ENCODE measurements around the gene DLX6. TPM values are rescaled to one million over a fixed set of nuclear protein-coding genes. Genes with fewer than 3 reads are reported as not detected.

DLX6 gene
- total RNA-seq, 6 experiments from 2014 or later, result not detected

DNA sequence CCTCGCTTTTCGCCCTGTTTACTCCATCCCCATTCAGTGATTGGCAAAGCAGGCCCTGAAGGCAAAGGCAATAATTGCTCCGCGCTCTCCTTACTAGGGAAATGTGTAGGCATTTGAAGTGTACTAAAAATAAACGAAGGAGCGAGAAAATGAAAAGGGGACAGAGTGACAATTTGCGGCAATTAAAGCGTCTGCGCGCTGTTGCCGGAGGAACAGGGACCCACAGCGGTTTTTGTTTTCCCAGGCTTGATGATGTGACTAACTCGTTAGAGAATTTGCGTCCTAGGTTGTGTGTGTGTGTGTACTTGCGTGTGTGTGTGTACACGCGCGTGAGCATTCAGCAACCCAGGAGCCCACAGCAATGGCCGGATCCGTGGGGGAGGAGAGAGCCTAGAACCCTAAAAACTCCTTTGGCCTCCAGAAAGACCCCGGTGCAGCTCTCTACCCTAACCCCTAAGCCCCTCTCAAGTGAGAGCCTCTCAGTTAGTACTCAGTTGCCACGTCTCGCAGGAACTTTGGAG lies 7.8 kb upstream of the DLX6 start:
- peaks cover 14 to 76% of the 10 kb centered on the region in 2 donors for H3K27me3 ChIP-seq
- DNase-seq (no peak), ATAC-seq (no peak)
- H3K27ac ChIP-seq, result no peak overlapping the region
- no peaks in the 10 kb centered on the region for H3K4me1 ChIP-seq
- H3K36me3 ChIP-seq, result no peaks in the 10 kb centered on the region
- H3K4me3 ChIP-seq, result no peak overlapping the region
- H3K9me3 ChIP-seq, result no peaks in the 10 kb centered on the region
- 14% methylated on average over 17 of the region's 23 CpGs for WGBS (ENCODE audit: insufficient coverage, low coverage, low lambda C conversion rate, missing lambda C conversion rate)
- TF ChIP-seq, protein P1, sequence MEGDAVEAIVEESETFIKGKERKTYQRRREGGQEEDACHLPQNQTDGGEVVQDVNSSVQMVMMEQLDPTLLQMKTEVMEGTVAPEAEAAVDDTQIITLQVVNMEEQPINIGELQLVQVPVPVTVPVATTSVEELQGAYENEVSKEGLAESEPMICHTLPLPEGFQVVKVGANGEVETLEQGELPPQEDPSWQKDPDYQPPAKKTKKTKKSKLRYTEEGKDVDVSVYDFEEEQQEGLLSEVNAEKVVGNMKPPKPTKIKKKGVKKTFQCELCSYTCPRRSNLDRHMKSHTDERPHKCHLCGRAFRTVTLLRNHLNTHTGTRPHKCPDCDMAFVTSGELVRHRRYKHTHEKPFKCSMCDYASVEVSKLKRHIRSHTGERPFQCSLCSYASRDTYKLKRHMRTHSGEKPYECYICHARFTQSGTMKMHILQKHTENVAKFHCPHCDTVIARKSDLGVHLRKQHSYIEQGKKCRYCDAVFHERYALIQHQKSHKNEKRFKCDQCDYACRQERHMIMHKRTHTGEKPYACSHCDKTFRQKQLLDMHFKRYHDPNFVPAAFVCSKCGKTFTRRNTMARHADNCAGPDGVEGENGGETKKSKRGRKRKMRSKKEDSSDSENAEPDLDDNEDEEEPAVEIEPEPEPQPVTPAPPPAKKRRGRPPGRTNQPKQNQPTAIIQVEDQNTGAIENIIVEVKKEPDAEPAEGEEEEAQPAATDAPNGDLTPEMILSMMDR (IDR thresholded peaks at IDR 0.05), result no peak
- intact Hi-C loops (cut with DNase I), result no loop called here

DNA sequence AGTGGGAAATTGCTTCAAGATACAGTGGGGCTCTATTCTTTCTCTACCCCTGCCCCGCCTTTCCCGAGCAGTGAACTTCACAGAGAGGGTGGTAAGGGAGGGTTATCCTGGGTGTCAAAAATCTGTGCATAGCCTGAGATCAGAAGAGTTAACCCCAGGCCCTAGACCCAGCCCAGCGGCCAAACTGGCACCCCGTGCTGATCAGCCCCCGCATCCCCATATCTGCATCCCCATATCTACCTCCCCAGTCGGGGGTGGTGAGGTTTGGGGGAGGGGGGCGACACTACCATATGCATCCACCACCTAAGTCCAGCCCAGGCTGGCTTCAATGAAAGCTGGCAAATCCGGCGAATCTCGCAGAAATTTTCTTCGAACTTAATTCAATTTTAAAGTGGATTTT lies 7.0 kb upstream of the DLX6 start:
- Histone ChIP-seq H3K36me3 (no peaks in the 10 kb centered on the region), H3K27me3 (peaks cover 11 to 75% of the 10 kb centered on the region in 2 donors), H3K27ac (no peak overlapping the region), H3K4me1 (no peaks in the 10 kb centered on the region), H3K4me3 (no peak overlapping the region), H3K9me3 (no peaks in the 10 kb centered on the region)
- no peak for ATAC-seq
- no peak for DNase-seq
- intact Hi-C loops (cut with DNase I), result no loop called here
- WGBS (ENCODE audit: insufficient coverage, low coverage, low lambda C conversion rate, missing lambda C conversion rate), result 8% methylated on average over 8 of the region's 11 CpGs
- TF ChIP-seq, protein P1 (IDR thresholded peaks at IDR 0.05), result no peak
- TF ChIP-seq POLR2A (IDR thresholded peaks at IDR 0.05), result no peak

DNA sequence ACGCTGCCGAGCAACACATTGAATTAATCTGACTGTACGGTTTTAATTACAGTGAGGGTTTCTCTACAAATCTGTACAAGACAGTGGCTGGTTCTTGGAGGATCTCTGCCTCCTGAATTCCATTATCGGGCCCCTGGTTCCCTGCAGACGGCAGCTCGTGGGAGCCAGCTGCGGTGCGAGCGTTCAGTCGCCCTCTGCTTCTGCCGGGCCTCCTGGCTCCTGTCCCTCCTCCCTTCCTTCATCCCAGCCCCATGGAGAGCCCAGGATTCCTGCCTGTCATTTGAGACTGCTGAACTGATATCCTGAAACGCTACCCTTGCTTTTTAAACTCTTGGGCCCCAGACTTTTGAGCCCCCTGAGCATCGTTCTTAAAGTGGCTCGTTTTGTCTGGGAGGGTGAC lies 6.6 kb upstream of the DLX6 start:
- Histone ChIP-seq H3K9me3 (no peaks in the 10 kb centered on the region), H3K4me1 (no peaks in the 10 kb centered on the region), H3K27ac (no peak overlapping the region), H3K4me3 (no peak overlapping the region), H3K36me3 (no peaks in the 10 kb centered on the region), H3K27me3 (peaks cover 11 to 79% of the 10 kb centered on the region in 2 donors)
- ATAC-seq (no peak), DNase-seq (no peak)
- TF ChIP-seq POLR2A (IDR thresholded peaks at IDR 0.05), result no peak
- TF ChIP-seq, protein P1 (IDR thresholded peaks at IDR 0.05), result no peak
- 2% methylated on average over 7 of the region's 14 CpGs for WGBS (ENCODE audit: insufficient coverage, low coverage, low lambda C conversion rate, missing lambda C conversion rate)
- intact Hi-C loops (cut with DNase I), result no loop called here

DNA sequence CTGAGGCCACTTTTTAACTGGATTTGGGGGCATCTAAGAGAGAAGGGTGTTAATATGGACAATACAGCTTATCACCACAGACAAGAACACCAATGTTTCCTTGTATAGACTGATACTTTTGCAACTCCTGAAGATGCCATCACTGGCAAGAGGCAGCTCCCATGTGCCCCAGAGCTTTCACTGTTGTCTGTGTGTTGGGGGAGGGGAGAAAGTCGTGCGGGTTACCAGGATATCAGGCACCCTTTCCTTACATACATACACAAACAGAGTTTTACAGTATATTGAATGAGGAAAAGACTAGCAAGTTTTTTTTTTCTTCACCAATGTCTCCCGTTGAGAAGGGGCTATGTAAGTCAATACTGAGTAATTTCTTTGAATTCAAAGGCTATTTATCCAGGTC lies 4.1 kb upstream of the DLX6 start:
- TF ChIP-seq, protein P1 (IDR thresholded peaks at IDR 0.05), result no peak
- TF ChIP-seq POLR2A (IDR thresholded peaks at IDR 0.05), result no peak
- H3K4me1 ChIP-seq, result no peaks in the 10 kb centered on the region
- 4% methylated on average over 3 of the region's 3 CpGs for WGBS (ENCODE audit: insufficient coverage, low coverage, low lambda C conversion rate, missing lambda C conversion rate)
- no peaks in the 10 kb centered on the region for H3K36me3 ChIP-seq
- no peak overlapping the region for H3K27ac ChIP-seq
- no peak for ATAC-seq
- intact Hi-C loops (cut with DNase I), result no loop called here
- peaks cover 11 to 66% of the 10 kb centered on the region in 2 donors for H3K27me3 ChIP-seq
- DNase-seq, result no peak
- no peaks in the 10 kb centered on the region for H3K9me3 ChIP-seq
- no peak overlapping the region for H3K4me3 ChIP-seq

Measured in right lobe of liver (tissue), 6 donors.